Mesenteric fat pad (tissue), 1 donor: Measurements from ENCODE around the gene OR10C1. TPM values are rescaled to one million over a fixed set of nuclear protein-coding genes. Genes with fewer than 3 reads are reported as not detected.

Experiments
- DNase-seq: peaks from one replicate; pipeline ENCODE4 v3.0.0-alpha.2; 2020; ENCODE audit warnings: low spot score
- total RNA-seq: library from RNA; stranded (reverse); fragmentation: NEBNext Ultra II Directional; extraction: Animal tissue kit (Norgen Biotek cat#: 25700); gene quantifications from one replicate; pipeline ENCODE4 v1.2.1, GENCODE V29; 2021
- donor health status: DM: yes; HTN: yes; CAD: no.

Gene OR10C1
- total RNA-seq, 1 donor from 2014 or later = not detected

DNA sequence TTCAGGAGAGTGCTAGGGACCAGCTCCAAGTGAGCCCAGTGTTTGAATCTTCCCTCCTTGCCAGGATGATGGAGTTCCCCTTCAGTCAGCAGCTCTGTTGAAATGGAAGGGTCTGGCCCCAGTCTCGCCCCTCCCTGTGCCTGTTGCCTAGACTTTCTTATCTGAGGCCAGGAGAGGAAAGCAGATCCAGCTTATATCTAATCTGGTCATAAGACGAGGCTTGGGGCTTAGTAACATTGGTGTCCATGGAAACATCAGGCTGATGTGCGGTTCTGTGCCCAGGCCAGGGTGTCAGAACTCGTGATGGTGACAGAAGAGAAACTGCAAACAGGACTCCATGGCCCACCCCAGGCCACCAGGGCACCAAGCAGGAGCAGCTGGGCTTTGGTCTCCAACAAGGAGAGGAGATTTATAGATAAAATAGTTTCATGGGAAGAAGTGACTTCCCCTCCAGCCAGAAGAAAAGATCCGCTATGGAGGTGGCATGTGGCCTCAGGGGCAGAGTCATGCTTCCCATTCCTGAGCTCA is 38.9 kb downstream of the OR10C1 start:
- no peak for DNase-seq

DNA sequence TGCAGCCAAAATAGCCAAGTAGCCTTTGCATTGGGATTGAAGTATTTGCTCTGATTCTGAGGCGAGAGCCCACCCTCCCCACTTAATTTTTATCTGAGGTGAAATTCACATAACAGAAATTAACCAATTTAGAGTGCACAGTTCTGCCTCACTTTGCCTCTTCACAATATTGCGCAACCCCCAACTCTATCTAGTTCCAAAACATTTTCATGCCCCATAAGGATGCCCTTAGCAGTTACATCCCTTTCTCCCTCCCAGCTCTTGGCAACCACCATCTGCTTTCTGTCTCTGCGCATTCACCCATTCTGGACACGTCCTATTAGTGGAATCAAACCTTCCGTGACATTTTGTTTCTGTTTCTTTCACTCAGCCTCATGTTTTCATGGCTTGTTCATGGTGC is 39.6 kb downstream of the OR10C1 start:
- no peak for DNase-seq

DNA sequence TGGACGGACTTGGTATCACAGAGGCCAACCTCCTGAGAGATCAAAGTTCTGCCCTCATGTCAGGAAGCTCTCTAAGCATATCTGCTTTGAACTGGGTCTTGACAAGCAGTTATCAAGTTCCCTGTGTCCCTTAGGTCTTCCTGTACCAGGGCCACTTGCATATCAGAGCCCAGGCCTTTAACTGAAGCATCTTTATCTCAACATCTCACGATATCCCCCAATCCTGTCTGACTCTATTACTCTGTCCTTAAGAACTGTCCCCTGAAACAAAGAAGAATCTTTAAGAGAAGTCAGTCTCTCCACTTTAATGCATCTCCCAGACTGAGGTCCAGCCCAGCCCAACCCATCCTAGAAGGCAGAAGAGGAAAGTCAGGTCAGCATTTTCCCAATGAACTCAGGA is 40.5 kb downstream of the OR10C1 start:
- no peak for DNase-seq

DNA sequence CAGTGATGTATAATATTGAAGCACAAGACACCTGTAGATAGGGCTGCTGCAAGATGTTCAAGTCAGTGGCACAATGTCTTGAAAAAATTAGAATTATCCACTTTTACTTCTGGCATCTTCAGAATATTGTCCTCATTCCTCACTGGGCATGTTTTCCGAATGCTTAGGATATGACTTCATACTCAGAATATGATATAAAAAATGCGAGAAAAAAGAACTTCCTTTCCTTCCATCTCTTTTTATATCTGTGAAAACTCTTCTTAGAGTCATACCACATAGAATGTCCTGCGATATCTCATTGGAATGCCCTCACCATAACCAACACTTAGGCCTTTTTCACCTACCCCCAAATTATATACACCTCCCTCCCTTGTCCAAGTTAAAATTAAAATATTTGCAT is 44.1 kb downstream of the OR10C1 start:
- DNase-seq = no peak

DNA sequence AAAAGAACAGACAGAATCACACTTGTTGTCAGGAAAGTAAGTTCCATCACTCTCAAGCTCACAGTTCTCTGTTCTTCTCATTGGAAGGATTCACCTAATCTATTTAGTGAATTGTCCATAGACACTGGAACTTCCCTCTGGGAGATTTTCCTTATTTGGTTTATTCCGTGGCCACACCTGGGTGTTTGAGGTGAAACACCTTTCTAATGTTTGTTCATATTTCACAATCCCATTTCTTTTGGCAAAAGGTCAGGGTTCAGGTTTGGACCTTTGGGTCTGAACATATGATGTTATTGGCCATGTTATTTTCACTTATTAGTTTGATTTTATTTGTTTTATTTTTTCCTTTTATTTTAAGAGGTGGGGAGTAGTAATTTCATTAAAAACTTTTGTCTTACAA is 44.6 kb downstream of the OR10C1 start:
- no peak for DNase-seq

DNA sequence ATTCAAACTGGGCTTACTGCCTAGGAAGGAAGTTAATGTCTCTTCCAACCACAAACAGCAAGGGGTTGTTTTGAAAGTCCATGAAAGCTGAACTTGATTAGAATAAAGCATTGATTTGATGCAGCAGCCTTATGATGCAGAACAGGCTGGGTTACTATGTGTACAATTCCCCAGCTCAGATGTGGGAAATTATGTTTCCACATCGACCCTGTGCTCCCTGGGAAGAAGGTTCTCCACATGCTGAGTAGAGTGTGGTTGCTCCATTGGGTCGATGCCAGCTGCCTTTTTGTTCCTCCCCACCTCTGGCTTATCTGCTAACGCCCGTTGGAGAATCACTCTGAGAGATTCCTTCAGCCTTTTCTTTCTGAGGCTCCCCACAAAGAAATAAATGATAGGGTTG is 47.5 kb downstream of the OR10C1 start:
- DNase-seq = no peak

DNA sequence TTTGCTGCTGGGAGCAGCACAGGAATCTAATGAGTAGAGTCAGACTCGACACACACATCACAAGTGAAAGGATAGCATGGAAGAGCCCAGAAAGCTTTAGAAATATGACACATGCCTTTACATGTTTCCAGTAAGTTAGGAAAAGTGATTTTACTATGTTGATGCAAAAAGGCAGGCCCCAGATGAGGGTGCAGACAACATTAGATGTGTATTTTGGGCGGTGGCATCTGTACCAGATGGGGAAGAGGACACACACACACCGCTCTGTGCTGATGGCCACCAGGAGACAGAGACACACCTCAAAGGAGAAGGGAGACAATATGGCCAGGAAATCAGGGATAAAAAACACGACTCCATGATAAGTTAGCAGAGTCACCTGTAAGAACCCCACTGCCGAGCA is 48.0 kb downstream of the OR10C1 start:
- no peak for DNase-seq

DNA sequence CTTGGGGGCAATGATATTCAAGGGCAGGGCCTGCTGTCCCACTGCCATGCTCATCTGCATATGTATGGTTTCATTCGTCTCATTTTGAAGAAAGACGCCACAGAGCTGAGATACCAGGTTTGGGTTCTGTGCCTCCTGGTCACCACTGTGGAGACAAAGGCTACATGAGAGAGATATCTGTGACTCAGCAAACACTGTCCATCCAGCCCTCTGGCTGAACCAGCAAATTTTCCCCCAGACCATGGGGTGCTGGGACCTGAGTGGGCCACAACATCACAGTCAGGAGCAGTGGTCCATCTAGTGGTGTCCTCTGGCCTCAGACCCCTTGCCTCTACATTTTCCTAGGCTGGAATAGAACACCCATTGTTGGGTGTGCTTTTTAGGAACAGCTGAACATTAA is 48.6 kb downstream of the OR10C1 start, which contains the start of gene MAS1L:
Gene MAS1L, minus strand, starts transcription at position 297 of the 400 bp plus-strand sequence. Its CDS starts 54 bp downstream, at position 243.
- no peak for DNase-seq

DNA sequence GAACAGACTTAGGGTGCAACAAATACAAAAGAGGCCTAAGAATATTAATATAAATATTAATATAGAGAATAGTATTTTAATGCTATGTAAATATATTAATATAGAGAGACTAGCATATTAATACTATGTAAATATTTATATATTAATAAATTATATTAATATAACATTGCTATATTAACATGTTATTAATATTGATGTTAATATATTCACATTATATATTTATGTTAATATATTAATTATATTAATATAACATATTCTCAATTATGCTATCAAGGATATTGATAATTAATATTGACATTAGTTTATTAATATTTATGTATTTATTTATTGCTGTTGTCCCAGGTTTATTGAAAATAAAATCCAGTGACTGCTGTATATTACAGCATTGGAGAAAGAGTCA is 49.8 kb downstream of the OR10C1 start:
- DNase-seq = no peak

DNA sequence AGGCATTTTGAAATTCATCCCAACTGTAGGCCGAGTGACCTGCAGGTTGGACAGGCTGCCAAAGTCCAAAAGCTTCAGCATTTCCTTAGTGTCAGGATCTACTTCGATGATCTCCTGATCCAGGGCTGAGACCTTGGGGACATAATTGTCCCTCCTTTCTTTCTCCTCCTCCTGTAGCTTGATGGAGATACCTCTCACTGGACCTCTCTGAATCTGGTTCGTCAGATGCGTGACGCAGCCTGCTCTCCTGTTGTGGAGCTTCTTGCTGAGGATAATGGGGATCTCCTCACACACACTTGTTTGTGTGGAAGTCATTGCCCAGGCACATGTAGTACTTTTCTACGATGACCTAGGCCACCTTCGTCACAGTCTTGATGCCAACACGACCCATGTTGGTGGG is 50.2 kb downstream of the OR10C1 start:
- no peak for DNase-seq

DNA sequence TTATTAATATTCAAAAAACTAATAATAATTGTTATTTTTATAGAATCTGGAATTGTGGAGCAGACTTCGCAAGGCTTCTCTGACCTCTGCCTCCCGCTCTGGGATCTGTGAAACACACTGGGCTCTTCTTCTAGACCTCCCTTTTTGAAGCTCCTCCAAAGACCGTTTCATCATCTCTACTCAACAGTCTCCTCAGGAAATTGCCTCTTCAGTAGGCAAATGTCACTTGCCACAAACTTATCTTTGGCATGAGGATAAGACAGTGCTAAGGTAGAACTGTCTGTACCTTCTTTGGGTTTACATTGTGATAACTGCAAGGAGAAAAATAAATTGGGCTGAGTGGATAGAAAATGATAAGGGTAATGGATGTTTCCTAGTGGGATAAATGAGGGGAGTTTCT is 50.9 kb downstream of the OR10C1 start:
- DNase-seq = no peak

DNA sequence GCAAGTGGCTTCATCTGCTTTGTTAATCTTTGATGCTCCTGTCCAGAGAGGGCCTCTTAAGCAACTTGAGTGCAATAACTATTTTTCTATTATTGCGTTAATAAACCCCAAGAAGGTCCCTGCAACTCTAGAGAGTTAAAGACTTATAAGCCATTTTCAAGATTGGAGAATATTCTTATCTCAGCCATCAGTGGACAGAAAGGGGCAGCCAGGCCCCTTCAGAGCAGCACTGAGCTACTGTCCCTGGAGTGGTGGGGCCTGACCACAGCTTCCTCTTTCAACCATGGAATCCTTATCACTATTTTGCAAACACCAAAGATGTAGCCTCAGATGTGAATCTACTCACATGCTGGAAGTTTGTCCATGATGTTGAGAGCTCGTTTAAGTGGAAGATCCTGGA is 51.4 kb downstream of the OR10C1 start:
- no peak for DNase-seq

Other genes with a start within 250 kb of the OR10C1 start
- not detected for gene OR14J1, start 137.6 kb upstream of the OR10C1 start, total RNA-seq
- not detected for gene OR5V1, start 70.4 kb upstream of the OR10C1 start, total RNA-seq
- gene OR12D3, start 64.0 kb upstream of the OR10C1 start, total RNA-seq = not detected
- gene OR12D2, start 43.7 kb upstream of the OR10C1 start, total RNA-seq = not detected
- not detected for gene OR12D1, start 24.4 kb upstream of the OR10C1 start, total RNA-seq
- not detected for gene OR11A1, start 17.8 kb downstream of the OR10C1 start, total RNA-seq
- gene OR2H1, start 17.8 kb downstream of the OR10C1 start, total RNA-seq = not detected
- not detected for gene MAS1L, start 48.6 kb downstream of the OR10C1 start, total RNA-seq
- not detected for gene UBD, start 120.4 kb downstream of the OR10C1 start, total RNA-seq
- not detected for gene OR2H2, start 145.8 kb downstream of the OR10C1 start, total RNA-seq
- gene GABBR1, start 193.9 kb downstream of the OR10C1 start, total RNA-seq = 33.5 TPM
- gene MOG, start 217.8 kb downstream of the OR10C1 start, total RNA-seq = not detected
- gene ZFP57, start 241.8 kb downstream of the OR10C1 start, total RNA-seq = not detected